GM18505 (cell line): ENCODE data around the gene B3GNT4.
"Not testable (repeated sequence)": the region's sequence is repeated elsewhere in the genome, so short reads cannot be mapped to it uniquely, and the experiment has no call there.

Source experiments
- ATAC-seq: cut with Tn5 transposase; IDR thresholded peaks from one replicate; pipeline ENCODE4 v1.9.1; 2021; ENCODE audit not compliant: unreplicated experiment
- POLR2A ChIP-seq: IDR thresholded peaks from 4 replicates; pipeline ENCODE4 v1.6.1; 2011; ENCODE audit warnings: borderline replicate concordance; ENCODE audit not compliant: insufficient read depth, insufficient read length; ENCODE audit errors: extremely low read depth

Gene B3GNT4

DNA sequence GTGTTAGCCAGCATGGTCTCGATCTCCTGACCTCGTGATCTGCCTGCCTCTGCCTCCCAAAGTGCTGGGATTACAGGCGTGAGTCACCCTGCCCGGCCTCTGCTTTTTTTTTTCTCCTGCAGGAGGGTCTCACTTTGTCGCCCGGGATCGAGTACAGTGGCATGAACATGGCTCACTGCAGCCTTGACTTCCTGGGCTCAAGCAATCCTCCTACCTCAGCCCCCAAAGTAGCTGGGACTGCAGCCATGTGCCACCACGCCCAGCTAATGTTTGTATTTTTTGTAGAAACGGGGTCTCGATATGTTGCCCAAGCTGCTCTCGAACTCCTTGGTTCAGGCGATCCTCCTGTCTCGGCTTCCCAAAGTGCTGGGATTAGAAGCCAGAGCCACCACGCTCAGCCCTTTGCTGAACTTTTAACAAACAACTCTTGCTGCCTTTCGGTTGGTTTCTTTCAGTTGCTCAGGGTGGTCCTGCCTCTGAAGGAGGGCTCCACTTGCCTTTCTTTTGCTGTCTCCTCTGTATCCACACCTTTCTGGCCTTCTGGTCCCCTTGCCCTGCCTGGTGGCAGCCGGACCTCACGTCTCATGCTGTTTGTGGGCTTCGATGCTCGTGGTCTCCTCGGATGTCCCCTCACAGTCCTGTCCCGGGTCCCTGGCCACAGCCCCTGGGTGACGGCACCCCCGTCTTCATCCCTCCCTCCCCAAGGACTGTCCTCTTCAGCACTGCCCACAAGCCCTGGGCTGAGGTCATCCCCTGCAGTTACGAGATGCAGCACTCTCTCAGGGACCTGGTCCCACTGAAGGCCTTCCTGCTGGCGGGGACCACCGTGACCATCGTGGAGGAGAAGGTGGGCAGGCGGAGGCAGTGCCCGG, 3.8 kb upstream of the B3GNT4 start:
- ATAC-seq: no peak
- TF ChIP-seq POLR2A: no peak

DNA sequence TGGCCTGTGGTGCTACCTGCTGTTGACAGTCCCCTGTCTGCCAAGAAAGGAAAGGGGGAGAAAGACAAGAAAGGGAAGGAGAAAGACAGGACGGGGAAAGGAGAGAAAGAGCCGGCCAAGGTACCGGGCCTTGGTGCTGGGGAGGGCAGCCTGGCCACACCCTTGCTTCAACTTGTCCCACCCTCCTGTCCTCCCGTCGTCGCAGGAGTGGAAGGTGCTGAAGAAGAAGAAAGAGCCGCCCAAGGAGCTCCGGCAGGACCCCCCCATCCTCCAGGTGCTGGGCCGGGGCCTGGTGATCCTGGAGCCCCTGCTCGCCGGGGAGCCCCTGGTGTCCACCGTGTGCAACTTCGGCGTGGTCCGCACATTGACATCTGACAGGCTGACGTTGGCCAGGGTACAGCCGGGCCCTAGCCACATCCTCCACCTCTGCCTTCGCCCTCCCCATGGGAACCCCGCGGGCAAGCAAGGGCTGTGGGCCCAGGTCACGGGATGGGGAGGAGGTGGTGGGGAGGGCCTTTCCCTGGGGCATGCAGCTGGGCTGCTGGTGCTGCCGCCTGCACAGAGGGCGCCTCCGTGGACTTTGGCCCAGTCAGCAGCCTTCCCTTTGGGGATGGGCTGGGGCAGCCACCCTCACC, 2.9 kb upstream of the B3GNT4 start:
- no peak for TF ChIP-seq POLR2A
- ATAC-seq: no peak

DNA sequence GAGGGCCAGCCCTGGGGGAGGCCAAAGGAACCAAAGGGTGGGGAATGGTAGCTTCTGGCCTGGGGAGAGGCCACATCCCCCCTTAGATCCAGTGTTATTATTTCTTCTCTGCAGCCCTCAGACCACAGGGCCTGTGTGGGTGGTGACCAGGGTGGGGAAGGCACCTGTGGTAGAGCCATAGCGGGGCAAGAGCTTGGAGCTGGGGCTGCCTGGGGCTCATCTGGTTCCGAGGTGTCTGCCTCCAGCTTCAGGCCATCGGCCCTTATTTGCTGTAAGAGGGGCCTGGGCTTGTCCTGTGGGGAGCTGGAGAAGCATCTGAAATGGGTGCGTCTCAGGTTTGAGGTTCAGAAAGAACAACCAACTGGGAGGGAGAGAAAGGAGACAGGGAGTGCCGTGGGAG, 2.1 kb upstream of the B3GNT4 start:
- no peak for ATAC-seq
- no peak for TF ChIP-seq POLR2A

DNA sequence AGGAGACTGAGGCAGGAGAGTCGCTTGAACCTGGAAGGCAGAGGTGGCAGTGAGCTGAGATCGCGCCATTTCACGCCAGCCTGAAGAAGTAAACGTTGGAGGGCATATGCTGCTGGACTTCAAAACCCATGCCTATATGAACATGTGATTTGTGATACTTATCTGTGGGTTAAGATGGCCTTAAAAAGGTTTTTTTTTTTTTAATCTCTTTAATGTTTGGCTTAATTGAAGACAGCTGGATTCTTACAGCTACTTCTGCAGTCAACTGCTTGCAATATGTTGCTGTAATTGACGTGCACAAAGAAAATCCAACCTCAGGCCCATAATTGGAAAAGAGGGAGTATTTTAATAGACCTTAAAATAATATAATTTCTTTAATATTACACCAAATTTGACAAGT, 1.5 kb upstream of the B3GNT4 start:
- ATAC-seq: no peak
- no peak for TF ChIP-seq POLR2A

DNA sequence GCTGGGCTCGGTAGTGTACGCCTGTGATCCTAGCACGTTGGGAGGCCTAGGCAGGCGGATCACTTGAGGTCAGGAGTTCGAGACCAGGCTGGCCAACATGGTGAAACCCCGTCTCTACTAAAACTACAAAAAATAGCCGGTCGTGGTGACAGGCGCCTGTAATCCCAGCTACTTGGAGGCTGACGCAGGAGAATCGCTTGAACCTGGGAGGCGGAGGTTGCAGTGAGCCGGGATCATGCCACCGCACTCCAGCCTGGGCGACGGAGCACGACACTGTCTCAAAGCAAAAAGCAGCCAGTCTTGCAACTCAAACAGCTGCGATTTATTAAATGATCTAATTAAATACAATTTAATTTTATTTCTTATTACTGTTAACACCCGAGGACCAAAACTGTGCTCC, 698 bp upstream of the B3GNT4 start:
- not testable (repeated sequence) for ATAC-seq

DNA sequence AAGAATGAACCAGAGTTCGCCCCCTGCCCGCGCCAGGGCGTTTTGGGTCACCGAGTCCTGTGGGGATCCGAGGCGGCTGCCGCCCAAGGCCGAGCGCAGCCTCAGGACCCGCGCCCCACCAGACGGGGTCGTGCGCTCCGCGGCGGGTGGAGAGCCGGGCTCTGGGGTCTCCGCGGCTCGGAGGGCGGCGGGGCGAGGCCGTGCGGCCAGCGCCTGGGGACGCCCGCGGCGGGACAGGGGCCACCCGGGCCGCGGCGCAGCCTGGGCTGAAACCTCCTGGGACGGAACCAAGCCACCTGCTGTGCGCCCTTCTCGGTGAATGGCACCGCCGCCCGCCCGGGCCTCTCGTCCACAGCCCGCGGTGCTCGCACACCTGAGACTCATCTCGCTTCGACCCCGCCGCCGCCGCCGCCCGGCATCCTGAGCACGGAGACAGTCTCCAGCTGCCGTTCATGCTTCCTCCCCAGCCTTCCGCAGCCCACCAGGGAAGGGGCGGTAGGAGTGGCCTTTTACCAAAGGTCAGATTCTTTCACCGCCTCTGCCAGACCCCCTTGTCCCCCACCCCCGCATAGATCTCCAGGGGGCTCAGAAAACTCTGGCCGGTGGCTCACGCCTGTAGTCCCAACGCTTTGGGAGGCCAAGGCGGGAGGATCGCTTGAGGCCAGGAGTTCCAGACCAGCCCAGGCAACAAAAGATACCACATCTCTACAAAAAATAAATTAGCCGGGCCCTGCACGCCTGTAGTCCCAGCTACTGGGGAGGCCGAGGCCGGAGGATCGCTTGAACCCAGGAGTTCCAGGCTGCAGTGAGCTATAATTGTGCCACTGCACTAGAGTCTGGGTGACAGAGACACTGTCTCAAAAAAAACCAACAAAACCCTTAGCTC, 901 bp downstream of the B3GNT4 start:
- ATAC-seq: no peak
- no peak for TF ChIP-seq POLR2A

DNA sequence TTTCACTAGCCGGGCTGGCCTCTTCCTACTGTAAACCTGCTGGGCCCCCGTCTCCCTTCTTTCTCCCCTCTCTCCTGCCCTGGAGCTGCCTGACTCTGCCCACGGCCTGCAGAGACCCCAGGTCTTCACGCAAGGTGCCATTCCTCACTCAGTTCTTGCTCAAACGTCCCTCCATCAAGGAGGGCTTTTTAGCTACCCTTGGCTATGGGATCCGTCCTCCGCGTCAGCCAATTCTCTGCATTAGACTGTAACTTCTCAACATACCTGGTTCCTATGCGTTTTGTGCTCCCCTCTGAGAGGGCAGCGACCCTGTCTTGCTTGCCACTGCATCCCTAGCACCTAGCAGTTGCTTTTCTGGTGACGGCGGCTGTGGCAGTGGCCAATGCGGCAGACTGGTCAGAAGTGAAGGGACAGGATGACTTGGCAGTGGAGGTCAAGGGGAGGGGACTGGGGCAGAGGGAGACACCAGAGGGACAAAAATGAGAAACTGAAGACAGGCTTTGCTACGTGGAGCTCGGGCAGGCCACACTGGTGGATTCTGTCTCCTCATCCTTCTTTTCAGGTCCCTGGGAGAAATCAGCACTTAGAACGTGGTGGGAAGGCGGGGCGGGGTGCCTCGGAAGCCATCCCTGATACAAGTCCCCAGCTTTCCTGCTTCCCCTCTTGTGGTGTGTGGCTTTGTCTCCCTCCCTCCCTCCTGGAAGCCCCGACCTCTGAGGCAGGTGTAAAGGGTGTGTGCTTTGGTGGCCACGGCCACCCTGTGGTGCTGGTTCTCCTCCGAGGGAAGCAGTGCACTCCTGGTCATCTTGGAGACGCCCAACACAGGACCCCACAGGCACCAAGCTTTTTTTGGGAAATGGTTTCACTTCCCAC, 1.8 kb downstream of the B3GNT4 start:
- no peak for ATAC-seq
- TF ChIP-seq POLR2A: no peak

DNA sequence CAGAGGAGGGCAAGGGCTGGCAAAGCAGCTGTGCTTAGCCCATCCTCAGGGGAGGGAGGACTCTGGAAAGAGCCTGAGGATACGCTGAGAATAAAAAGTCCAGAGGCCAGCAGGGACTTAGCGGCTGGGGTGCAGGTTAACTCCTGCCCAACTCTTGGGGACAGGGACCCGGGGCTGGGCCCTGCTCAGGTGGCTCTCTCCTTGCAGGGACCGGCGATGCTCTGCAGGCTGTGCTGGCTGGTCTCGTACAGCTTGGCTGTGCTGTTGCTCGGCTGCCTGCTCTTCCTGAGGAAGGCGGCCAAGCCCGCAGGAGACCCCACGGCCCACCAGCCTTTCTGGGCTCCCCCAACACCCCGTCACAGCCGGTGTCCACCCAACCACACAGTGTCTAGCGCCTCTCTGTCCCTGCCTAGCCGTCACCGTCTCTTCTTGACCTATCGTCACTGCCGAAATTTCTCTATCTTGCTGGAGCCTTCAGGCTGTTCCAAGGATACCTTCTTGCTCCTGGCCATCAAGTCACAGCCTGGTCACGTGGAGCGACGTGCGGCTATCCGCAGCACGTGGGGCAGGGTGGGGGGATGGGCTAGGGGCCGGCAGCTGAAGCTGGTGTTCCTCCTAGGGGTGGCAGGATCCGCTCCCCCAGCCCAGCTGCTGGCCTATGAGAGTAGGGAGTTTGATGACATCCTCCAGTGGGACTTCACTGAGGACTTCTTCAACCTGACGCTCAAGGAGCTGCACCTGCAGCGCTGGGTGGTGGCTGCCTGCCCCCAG, 2.8 kb downstream of the B3GNT4 start:
- ATAC-seq: no peak
- no peak for TF ChIP-seq POLR2A

DNA sequence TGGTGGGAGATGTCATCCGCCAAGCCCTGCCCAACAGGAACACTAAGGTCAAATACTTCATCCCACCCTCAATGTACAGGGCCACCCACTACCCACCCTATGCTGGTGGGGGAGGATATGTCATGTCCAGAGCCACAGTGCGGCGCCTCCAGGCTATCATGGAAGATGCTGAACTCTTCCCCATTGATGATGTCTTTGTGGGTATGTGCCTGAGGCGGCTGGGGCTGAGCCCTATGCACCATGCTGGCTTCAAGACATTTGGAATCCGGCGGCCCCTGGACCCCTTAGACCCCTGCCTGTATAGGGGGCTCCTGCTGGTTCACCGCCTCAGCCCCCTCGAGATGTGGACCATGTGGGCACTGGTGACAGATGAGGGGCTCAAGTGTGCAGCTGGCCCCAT, 3.5 kb downstream of the B3GNT4 start:
- ATAC-seq: no peak
- no peak for TF ChIP-seq POLR2A

DNA sequence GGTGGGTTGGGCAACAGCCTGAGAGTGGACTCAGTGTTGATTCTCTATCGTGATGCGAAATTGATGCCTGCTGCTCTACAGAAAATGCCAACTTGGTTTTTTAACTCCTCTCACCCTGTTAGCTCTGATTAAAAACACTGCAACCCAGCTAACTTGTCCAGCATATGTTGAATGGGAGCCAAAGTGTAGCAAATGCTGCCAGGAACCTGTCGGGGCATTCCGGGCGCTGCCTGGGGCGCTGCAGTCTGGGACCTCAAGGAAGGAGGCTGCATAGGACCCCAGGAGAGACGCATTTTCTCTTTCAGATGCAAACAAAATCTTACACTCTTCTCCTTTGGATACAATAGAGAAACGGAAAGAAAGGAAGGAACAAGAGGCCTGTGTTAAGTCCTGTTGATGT, 3.9 kb downstream of the B3GNT4 start:
- no peak for ATAC-seq
- no peak for TF ChIP-seq POLR2A

DNA sequence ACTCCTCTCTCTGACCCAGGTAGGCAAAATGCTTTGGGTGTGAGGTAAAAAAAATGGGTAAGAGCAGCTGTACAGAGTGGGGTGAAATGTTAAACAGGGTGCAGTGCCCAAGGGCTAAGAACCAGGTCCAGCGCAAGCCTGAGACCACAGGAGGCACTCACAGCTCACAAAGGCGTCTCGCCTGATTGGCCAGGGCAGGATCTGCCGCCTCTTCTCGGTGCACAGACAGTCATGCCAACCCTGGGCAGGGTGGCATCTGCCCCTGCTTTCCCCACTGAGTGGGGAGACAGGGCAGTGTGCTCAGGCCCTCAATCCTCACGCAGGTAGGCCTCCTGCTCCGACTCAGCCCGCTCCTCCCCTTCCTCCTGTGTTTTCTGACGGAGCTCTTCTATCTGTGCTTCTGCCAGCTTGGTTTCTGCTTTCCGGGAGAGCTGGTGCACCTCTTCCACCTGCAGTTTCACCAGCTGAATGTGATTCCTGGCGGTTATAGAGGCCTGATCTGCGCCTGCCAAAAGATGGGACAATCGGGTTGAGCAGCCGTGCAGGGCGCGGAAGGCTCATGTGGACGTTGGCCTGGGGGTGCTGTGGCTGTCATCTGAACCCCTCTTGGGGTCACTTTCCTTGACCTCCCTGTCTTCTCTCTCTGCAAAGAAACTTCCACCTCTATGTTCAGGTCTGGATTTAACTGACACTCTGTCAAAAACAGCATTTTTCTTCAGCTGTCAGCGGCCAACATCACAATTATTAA, 4.7 kb downstream of the B3GNT4 start:
- ATAC-seq: no peak
- no peak for TF ChIP-seq POLR2A

DNA sequence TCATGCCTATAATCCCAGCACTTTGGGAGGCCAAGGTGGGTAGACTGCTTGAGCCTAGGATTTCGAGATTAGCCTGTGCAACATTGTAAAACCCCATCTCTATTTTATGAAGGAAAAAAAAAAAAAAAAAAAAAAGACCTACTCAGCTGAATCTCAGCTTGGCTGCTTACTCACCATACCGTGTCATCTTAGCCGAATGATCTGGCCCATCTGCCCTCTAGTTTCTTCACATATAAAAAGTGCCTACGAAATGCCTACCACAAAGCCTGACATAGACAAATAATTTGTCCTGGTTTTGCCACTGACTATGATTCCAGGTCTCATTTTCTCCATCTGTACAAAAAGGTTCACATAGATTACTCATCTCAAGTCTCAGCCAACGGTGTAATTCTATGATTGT, 12.3 kb downstream of the B3GNT4 start:
- TF ChIP-seq POLR2A: no peak
- no peak for ATAC-seq

DNA sequence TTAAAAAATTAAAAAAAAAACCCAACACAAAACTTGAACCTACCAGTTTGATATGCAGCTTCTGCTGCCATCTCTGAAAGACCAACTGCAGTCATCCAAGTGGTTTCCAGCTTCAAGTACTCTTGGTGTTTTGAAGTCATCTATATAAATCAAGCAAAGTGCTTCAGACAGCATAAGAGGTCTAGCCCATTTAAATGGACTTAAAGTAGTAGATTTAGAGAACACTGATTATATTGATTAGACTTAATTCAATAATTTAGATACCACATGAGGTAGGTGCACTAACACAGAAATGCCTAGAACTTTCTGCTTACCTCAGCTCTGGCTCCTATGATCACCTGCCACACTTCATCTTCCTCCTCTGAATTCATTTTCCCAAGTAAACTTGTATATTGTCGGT, 12.9 kb downstream of the B3GNT4 start:
- no peak for ATAC-seq
- TF ChIP-seq POLR2A: no peak
